ENCODE measurements around the gene ZNF488.

Gene ZNF488

GRCh38 chr10:47374611-47375536, 9.2 kb downstream of the ZNF488 start:
- H3K9me3 ChIP-seq (ENCODE audit: control insufficient read depth, low read length): no peaks in the 10 kb centered on the region
- peaks cover 4% of the 10 kb centered on the region for H3K27me3 ChIP-seq (ENCODE audit: control insufficient read depth, insufficient read depth, low read length, poor library complexity, severe bottlenecking)
- no peak overlapping the region for H3K4me3 ChIP-seq (ENCODE audit: insufficient read depth, low read depth, low read length)
- no peak overlapping the region for H3K27ac ChIP-seq (ENCODE audit: insufficient read depth, low read depth, low read length, poor library complexity, severe bottlenecking)
- 96 to 97% methylated on average over 12 of the region's 12 CpGs for WGBS, 2 experiments
- no peaks in the 10 kb centered on the region for H3K4me1 ChIP-seq (ENCODE audit: control insufficient read depth, insufficient read depth, low read length)
- no peaks in the 10 kb centered on the region for H3K36me3 ChIP-seq (ENCODE audit: control insufficient read depth, insufficient read depth, low read length)

- Histone ChIP-seq H3K9me3 (ENCODE audit: control insufficient read depth, low read length) (no peaks in the 10 kb centered on the region), H3K27ac (ENCODE audit: insufficient read depth, low read depth, low read length, poor library complexity, severe bottlenecking) (no peak overlapping the region), H3K4me1 (ENCODE audit: control insufficient read depth, insufficient read depth, low read length) (no peaks in the 10 kb centered on the region), H3K4me3 (ENCODE audit: insufficient read depth, low read depth, low read length) (no peak overlapping the region), H3K36me3 (ENCODE audit: control insufficient read depth, insufficient read depth, low read length) (no peaks in the 10 kb centered on the region), H3K27me3 (ENCODE audit: control insufficient read depth, insufficient read depth, low read length, poor library complexity, severe bottlenecking) (no peaks in the 10 kb centered on the region)
- WGBS, 2 experiments: 89 to 92% methylated on average over 6 of the region's 6 CpGs
These were observed 11.4 kb downstream of the ZNF488 start for GRCh38 chr10:47372726-47373125.

- H3K27ac ChIP-seq (ENCODE audit: insufficient read depth, low read depth, low read length, poor library complexity, severe bottlenecking): no peak overlapping the region
- no peaks in the 10 kb centered on the region for H3K4me1 ChIP-seq (ENCODE audit: control insufficient read depth, insufficient read depth, low read length)
- 88 to 89% methylated on average over 6 to 7 of the region's 7 CpGs for WGBS, 2 experiments
These were observed 12.2 kb downstream of the ZNF488 start for GRCh38 chr10:47371629-47372485.

DNA sequence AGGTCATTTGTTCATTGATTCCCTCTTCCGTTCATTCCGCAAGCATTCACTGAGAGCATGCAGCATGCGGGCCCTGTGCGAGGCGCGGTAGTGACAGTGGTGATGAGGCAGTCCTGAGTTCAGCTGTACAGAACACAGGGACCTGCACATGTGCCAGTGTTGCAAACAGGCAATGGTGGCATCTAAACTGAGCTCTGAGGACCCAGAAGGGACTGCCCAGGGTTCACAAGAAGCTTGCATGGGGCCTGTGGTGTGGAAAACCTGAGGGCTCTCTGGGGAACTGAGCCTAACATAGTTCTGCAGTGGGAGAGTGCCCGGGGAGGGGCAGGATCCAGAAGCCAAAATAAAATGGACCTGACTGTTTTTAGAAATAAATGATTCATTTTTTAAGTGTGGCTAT, 13.2 kb downstream of the ZNF488 start:
- 97% methylated on average over 7 of the region's 7 CpGs for WGBS, 2 experiments
- Histone ChIP-seq H3K4me1 (ENCODE audit: control insufficient read depth, insufficient read depth, low read length) (no peaks in the 10 kb centered on the region), H3K27me3 (ENCODE audit: control insufficient read depth, insufficient read depth, low read length, poor library complexity, severe bottlenecking) (no peaks in the 10 kb centered on the region), H3K4me3 (ENCODE audit: insufficient read depth, low read depth, low read length) (no peak overlapping the region), H3K9me3 (ENCODE audit: control insufficient read depth, low read length) (no peaks in the 10 kb centered on the region), H3K27ac (ENCODE audit: insufficient read depth, low read depth, low read length, poor library complexity, severe bottlenecking) (no peak overlapping the region), H3K36me3 (ENCODE audit: control insufficient read depth, insufficient read depth, low read length) (no peaks in the 10 kb centered on the region)

More at GRCh38 chr10:47371629-47372485, 12.2 kb downstream of the ZNF488 start:
- no peak overlapping the region for H3K4me3 ChIP-seq (ENCODE audit: insufficient read depth, low read depth, low read length)
- no peaks in the 10 kb centered on the region for H3K27me3 ChIP-seq (ENCODE audit: control insufficient read depth, insufficient read depth, low read length, poor library complexity, severe bottlenecking)
- no peaks in the 10 kb centered on the region for H3K36me3 ChIP-seq (ENCODE audit: control insufficient read depth, insufficient read depth, low read length)
- H3K9me3 ChIP-seq (ENCODE audit: control insufficient read depth, low read length): no peaks in the 10 kb centered on the region

- no peaks in the 10 kb centered on the region for H3K4me1 ChIP-seq (ENCODE audit: control insufficient read depth, insufficient read depth, low read length)
- H3K4me3 ChIP-seq (ENCODE audit: insufficient read depth, low read depth, low read length): no peak overlapping the region
- no peaks in the 10 kb centered on the region for H3K36me3 ChIP-seq (ENCODE audit: control insufficient read depth, insufficient read depth, low read length)
- no peak overlapping the region for H3K27ac ChIP-seq (ENCODE audit: insufficient read depth, low read depth, low read length, poor library complexity, severe bottlenecking)
- no peaks in the 10 kb centered on the region for H3K27me3 ChIP-seq (ENCODE audit: control insufficient read depth, insufficient read depth, low read length, poor library complexity, severe bottlenecking)
- WGBS, 2 experiments: 90 to 93% methylated on average over 10 to 11 of the region's 11 CpGs
- H3K9me3 ChIP-seq (ENCODE audit: control insufficient read depth, low read length): no peaks in the 10 kb centered on the region
These were observed 13.9 kb downstream of the ZNF488 start for GRCh38 chr10:47370015-47370767.

DNA sequence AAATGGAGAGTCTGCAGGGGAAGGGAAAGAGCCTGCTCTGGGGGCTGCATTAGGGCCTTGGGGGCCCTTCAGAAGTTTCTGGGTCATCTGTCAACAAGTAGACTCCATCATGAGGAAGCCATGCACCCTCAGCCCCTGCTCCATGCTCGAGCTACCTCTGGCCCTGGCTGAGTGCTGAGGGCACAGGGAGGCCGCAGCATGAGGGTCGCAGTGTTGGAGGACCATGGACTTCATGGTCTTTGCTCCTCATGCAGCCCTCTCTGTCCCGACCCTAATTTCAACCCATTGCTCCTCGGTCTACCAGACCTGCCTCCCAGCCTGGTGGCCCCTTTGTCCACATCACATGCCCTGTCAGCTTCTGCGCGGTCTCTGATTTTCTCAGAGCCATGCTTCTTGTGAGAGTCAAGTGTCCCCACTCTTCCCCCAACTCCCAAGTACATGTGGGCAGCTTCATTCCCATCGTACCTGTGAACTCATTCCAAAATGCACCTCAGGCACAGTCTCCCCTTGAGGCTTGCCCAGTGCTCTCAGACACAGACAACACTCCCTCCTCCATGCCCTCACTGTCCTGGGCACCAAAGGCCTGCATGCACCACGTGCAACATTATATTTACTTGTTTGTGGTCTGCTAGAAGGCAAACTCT, 14.7 kb downstream of the ZNF488 start:
- Histone ChIP-seq H3K36me3 (ENCODE audit: control insufficient read depth, insufficient read depth, low read length) (no peaks in the 10 kb centered on the region), H3K9me3 (ENCODE audit: control insufficient read depth, low read length) (no peaks in the 10 kb centered on the region), H3K4me3 (ENCODE audit: insufficient read depth, low read depth, low read length) (no peak overlapping the region), H3K27me3 (ENCODE audit: control insufficient read depth, insufficient read depth, low read length, poor library complexity, severe bottlenecking) (no peaks in the 10 kb centered on the region), H3K4me1 (ENCODE audit: control insufficient read depth, insufficient read depth, low read length) (no peaks in the 10 kb centered on the region), H3K27ac (ENCODE audit: insufficient read depth, low read depth, low read length, poor library complexity, severe bottlenecking) (no peak overlapping the region)
- WGBS, 2 experiments: 91% methylated on average over 9 of the region's 9 CpGs

DNA sequence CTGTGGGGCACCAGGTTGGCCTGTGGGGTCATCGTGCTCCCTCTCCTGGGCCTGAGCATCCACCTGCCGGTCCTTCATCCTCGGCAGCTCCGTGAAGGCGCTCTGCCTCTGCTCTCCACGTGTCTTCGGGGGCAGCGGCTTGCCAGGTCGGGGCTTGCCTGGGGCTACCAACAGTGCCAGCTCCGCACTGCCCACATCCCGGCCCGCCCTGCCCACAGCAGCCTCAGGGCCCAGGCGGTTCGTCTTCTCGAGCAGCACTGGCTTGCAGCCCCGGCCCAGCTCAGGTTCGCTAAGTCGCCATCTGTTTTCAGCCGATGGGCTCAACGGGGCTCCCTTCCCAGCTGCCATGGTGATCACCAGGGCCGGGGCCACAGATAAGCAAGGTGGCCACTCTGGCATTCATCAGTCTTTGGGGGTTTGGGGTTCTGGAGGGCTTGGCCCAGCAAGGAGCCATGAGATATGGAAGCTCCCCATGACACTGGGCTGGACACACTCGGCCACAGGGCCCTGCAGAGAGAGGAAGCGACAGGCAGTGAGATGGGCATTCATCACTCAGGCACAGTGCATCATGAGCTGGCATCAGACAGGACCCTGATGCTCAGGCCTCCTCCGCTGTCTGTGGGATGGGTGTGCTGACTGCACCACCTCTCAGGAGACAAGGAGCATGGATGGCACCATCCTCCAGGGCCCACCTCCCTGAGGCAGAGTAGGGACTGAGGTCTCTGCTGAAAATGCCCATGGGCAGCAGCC, 15.5 kb downstream of the ZNF488 start:
- H3K27ac ChIP-seq (ENCODE audit: insufficient read depth, low read depth, low read length, poor library complexity, severe bottlenecking): no peak overlapping the region
- WGBS, 2 experiments: 95 to 96% methylated on average over 24 of the region's 24 CpGs
- H3K4me3 ChIP-seq (ENCODE audit: insufficient read depth, low read depth, low read length): no peak overlapping the region
- H3K4me1 ChIP-seq (ENCODE audit: control insufficient read depth, insufficient read depth, low read length): no peaks in the 10 kb centered on the region
- H3K27me3 ChIP-seq (ENCODE audit: control insufficient read depth, insufficient read depth, low read length, poor library complexity, severe bottlenecking): no peaks in the 10 kb centered on the region
- no peaks in the 10 kb centered on the region for H3K9me3 ChIP-seq (ENCODE audit: control insufficient read depth, low read length)
- H3K36me3 ChIP-seq (ENCODE audit: control insufficient read depth, insufficient read depth, low read length): no peaks in the 10 kb centered on the region

DNA sequence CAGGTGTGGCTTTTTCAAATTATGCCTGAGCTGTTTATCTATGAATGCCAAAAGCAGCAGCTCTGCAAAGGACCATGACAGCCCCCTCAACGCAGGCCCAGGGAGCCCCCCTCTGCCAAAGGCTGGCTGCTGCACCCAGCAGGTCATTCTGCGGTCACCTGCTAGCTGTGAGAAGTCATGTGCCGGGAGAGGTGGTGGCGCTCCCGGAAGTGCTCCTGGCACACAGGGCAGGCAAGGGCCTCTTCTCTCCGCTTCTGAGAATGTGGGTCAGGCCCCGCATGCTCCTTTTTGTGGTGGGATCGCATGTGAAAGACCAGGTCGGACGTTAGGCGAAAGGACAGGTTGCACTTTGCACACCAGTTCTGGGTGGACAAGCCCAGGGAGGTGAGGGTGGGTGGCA, 16.4 kb downstream of the ZNF488 start:
- Histone ChIP-seq H3K9me3 (ENCODE audit: control insufficient read depth, low read length) (no peaks in the 10 kb centered on the region), H3K27ac (ENCODE audit: insufficient read depth, low read depth, low read length, poor library complexity, severe bottlenecking) (no peak overlapping the region), H3K36me3 (ENCODE audit: control insufficient read depth, insufficient read depth, low read length) (no peaks in the 10 kb centered on the region), H3K4me1 (ENCODE audit: control insufficient read depth, insufficient read depth, low read length) (no peaks in the 10 kb centered on the region), H3K27me3 (ENCODE audit: control insufficient read depth, insufficient read depth, low read length, poor library complexity, severe bottlenecking) (no peaks in the 10 kb centered on the region), H3K4me3 (ENCODE audit: insufficient read depth, low read depth, low read length) (no peak overlapping the region)
- WGBS, 2 experiments: 92 to 95% methylated on average over 11 of the region's 11 CpGs
